IPS-NIHi11 (cell line): Measurements from ENCODE around the gene IFNL3.
"Not testable (repeated sequence)": the region's sequence is repeated elsewhere in the genome, so short reads cannot be mapped to it uniquely, and the experiment has no call there.

Experiments used
- DNase-seq: peaks from one replicate; pipeline ENCODE4 v3.0.0; 2012; ENCODE audit warnings: mixed read lengths, low spot score

Gene IFNL3

DNA sequence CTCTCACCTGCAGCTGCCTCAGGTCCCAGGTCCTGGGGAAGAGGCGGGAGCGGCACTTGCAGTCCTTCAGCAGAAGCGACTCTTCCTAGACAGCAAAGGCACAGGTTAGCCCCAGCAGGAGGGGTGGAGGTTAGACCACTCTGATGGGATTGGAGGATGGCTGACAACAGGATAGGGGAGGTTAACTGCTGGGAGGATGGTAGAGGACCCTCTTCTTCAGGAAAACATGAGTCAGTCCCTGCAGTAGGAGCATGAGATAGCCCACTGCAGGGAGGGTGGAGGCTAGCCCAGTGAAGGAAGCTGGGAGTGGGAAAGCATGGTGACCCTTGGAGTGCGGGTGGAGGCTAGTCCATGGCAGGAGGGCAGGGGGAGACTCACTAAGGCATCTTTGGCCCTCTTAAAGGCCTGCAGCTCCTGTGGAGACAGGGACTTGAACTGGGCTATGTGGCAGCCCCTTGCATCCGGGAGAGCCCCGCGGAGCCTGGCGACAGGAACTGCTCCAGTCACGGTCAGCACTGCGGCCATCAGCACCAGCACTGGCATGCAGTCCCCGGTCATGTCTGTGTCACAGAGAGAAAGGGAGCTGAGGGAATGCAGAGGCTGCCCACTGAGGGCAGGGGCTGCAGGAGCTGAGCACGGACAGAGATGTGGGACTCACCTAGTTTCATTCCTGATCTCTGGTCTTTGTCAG lies at the start of gene IFNL3:
Gene IFNL3 (minus strand): TSS at position 597 of the 691 bp plus-strand sequence. CDS start 39 bp downstream, at position 558.
- not testable (repeated sequence) for DNase-seq

DNA sequence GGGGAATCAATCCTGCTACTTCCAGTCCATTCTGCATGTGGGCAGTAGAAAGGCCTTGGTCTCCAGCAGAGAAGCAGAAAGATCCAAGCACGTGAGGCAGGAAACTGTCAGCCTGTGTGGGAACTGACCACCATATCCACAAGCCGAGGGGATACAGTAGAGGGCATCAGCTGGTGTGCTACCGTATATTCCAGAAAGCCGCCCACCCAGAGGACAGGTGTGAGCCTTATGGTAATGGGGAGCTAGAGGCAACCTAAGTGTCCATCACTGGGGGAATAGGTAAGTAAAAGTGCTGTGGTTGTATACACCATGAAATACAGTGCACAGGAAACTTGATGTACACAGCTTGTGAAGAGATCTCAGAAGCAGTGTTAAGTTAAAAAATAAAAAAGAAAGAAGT lies 48.6 kb upstream of the IFNL3 start:
- no peak for DNase-seq

DNA sequence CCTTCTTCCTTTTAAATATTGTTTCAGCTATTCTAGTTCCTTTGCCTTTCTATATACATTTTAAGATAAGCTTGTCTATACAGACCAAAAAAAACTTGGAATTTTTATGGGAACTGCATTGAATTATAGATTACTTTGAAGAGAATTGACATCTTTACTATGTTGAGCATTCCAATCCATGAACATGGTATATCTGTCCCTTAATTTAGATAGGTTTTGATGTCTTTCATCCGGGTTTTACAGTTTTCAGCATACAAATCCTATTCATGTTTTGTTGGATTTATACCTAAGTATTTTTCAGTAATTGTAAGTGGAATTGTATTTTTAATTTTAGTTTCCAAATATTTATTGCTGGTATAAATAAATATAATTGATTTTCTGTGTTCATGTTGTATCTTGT lies 39.2 kb upstream of the IFNL3 start:
- no peak for DNase-seq

DNA sequence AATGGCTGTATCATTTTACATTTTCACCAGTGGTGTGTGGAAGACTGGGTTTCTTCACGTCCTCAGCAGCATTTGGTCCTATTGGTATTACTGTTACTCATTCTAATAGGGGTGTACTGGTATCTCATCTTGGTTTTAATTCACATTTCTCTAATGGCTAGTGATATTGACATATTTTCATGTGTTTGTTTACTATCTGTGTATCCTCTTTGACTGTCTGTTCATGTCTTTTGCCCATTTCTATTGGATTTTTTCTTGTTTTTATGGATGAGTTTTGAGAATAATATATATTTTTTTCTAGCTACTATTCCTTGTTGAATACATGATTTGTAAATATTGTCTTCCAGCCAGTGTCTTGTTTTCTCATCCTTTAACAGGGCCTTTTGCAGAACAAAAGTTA lies 37.2 kb upstream of the IFNL3 start:
- no peak for DNase-seq

DNA sequence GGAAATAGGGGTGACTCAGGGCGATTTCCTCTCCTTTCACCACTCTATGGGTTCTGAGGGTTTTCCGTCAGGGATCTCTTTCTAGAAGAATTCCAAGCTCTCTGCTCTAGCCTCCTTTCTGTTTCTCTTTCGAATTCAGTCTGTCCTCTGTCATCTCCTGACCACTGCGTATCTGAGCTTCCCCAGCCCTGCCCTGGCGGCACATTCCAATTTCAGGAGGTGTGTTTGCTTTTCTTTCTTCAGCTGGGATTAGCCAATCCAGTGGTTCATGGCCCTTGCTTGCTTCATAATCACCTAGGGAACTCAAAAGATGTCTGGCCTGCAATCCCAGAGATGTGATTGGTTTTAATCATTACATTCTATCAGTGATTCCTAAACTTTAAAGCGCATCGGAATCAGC lies 32.8 kb upstream of the IFNL3 start:
- DNase-seq = no peak

DNA sequence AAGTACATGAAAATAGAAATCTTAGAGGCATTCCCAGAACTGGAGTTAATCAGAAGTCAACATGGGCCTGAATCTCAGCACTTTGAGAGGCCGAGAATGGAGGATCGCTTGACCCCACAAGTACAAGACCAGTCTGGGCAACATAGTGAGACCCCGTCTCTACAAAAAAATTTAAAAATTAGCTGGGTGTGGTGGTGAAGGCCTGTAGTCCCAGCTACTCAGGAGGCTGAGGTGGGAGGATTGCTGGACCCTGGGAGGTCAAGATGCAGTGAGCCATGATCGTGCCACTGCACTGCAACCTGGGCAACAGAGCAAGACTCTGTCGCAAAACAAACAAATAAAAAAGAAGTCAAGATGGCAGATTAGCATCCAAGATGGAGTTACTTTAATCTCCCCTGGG lies 31.9 kb upstream of the IFNL3 start:
- DNase-seq = no peak

DNA sequence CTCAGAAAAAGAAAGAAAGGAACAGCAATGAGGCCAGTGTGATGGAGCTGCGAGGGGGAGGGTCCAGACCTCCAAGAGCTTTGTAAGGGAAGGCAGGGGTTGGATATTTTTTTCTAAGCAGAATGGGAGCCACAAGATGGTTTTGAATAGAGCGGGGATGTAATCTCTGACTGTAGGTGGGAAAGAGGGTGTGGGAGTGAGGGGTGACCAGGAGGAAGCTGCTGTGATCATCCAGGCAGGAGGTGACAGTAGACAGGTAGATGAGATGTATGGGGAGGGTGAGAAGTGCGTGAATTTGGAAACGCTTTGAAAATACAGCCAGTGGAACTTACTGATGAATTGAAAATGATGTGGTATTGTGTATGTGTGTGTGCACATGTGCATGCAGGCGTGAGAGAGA lies 30.8 kb upstream of the IFNL3 start:
- DNase-seq = no peak

DNA sequence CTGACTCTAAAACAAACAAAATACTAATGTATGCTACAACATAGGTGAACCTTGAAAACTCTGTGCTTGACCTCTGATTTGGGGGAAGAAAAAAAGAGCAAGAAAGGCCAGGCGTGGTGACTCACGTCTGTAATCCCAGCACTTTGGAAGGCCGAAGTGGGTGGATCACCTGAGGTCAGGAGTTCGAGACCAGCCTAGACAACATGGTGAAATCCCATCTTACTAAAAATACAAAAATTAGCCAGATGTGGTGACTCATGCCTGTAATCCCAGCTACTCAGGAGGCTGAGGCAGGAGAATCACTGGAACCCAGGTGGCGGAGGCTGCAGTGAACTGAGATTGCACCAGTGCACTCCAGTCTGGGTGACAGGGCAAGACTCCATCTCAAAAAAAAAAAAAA lies 29.1 kb upstream of the IFNL3 start:
- not testable (repeated sequence) for DNase-seq

DNA sequence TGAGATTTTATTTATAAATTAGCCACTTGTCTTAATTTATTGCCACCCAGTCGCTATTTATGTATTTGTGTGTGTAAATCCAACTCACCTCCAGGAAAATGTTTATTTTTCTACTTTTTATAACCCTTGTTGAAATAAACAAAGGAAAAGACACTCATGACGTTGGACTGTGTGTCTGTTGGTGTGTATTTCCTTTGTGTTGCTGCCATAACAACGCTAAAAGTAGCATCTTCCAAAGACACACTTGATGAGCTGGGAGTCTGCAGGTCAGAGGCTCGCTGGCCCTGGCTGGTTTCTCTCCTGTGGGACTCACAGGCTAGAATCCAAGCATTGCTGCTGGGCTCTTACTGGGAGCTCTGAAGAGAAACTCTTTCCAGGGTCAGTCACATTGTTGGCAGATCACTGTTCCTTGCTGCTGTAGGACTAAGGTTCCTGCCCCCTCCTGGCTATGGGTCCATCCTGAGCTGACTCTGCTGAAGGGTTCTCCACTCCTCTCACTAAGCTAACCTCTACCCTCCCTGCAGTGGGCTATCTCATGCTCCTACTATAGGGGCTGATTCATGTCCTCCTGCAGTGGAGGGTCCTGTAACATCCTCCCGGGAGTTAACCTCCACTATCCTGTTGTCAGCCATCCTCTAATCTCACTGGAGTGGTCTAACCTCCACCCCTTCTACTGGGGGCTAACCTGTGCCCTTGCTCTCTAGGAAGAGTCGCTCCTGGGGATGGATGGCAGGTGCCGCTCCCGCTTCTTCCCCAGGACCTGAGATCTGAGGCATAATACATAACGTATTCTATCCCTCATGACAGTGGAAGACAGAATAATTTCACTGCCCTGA lies 25.4 kb upstream of the IFNL3 start:
- no peak for DNase-seq

DNA sequence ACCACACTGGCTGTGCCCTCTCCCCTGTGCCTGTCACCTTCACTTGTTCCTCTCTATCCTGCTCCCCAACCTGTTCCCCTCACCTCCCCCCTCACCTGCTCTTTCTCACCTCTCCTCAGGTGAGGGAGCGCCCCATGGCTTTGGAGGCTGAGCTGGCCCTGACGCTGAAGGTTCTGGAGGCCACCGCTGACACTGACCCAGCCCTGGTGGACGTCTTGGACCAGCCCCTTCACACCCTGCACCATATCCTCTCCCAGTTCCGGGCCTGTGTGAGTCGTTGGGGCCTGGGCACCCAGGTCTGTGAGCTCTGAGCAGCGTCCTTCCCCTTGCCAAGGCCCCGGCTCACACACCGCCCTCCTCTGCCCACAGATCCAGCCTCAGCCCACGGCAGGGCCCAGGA lies 24.6 kb upstream of the IFNL3 start:
- not testable (repeated sequence) for DNase-seq

DNA sequence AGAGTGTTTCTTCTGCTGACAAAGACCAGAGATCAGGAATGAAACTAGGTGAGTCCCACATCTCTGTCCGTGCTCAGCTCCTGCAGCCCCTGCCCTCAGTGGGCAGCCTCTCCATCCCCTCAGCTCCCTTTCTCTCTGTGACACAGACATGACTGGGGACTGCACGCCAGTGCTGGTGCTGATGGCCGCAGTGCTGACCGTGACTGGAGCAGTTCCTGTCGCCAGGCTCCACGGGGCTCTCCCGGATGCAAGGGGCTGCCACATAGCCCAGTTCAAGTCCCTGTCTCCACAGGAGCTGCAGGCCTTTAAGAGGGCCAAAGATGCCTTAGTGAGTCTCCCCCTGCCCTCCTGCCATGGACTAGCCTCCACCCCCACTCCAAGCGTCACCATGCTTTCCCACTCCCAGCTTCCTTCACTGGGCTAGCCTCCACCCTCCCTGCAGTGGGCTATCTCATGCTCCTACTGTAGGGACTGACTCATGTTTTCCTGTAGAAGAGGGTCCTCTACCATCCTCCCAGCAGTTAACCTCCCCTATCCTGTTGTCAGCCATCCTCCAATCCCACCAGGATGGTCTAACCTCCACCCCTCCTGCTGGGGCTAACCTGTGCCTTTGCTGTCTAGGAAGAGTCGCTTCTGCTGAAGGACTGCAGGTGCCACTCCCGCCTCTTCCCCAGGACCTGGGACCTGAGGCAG lies 23.9 kb upstream of the IFNL3 start:
- DNase-seq = not testable (repeated sequence)

DNA sequence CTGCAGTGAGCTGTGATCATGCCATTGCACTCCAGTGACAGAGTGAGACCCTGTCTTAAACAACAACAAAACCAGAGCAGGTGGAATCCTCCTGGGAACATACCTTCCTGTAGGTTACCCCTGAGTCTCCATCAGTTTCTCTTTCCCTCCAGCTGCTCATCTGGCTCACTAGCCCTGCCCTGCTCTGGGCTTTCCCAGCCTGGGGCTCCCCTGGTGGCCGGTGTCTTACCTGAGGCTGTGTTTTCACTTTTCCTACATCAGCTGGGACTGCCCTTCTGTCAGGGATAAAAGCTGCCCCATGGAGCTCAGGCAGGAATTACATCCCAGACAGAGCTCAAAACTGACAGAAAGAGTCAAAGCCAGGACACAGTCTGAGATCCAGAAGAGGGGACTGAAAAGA lies 23.3 kb upstream of the IFNL3 start, which contains the start of gene IFNL2:
Gene IFNL2 (plus strand): TSS at position 312 of the 400 bp plus-strand sequence. CDS start 173 bp downstream, outside the sequence.
- DNase-seq = not testable (repeated sequence)

DNA sequence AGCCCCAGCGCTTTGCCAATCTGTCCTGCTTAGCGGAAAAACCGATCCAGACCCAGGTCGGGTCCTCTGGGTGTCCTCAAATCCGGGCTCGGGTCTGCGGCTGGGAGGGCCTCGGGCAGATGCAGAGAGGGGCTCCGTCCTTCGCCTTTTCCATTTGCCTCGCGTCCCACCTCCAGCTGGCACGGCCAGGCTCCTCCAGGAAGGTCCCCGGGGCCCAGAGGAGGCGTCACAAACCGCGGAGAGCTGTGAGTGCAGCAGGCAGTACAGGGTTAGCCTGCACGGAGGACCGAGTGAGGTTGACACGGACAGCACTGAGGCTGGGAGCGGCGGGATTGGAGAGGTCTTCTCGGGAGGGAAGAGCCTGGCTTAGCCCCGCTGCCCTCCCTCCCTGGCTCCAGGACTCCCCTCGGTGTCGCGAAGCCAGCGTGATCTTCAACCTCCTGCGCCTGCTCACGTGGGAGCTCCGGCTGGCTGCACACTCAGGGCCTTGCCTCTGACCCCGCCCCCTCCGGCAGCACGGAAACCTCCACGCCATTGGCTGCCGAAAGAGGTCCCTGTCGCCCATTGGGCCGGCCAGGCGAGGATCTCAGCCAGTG lies 20.6 kb upstream of the IFNL3 start:
- peak; percentile 79 for DNase-seq

DNA sequence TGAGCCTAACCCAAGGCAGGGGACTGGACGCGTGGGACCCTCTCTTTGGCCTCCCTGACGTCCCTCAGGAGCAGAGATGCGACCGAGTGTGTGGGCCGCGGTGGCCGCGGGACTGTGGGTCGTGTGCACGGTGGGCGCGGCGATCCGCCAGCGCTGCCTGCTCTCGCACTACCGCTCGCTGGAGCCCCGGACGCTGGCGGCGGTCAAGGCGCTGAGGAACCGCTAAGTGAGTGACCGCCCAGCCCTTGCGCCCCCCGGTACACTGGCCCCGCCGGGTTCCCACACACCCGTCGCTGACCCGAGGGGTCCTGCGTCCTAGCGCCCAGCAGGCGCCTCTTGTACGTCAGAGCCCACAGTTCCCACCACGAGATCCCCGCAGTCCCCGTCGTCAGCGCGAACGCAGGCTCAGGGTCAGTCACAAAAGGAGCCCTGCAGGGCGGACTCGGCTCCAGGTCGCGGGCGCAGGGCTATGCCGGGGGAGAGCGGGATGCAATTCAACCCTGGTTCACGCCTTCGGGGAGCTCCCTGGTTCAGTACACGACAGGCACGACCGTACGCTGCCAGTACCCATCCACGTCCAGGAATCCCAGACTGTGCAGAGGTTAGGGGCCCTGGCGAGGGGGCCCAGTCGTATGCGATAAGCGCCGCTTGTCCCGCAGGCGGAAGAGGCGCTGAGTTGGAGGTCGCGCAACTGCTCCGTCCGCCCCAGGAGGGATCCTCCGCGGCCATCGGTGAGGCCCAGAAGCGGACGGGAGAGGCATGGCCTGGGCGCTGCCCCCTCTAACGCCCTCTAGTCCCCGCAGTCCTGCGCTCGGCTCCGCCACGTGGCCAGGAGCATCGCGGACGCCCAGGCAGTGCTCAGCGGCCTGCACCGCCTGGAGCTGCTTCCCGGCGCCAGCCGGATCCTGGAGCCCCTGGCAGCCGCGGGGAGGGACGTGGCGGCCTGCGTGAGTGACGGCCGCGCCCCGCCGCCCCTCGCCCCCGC lies 19.8 kb upstream of the IFNL3 start:
- peak; percentile 67 for DNase-seq

DNA sequence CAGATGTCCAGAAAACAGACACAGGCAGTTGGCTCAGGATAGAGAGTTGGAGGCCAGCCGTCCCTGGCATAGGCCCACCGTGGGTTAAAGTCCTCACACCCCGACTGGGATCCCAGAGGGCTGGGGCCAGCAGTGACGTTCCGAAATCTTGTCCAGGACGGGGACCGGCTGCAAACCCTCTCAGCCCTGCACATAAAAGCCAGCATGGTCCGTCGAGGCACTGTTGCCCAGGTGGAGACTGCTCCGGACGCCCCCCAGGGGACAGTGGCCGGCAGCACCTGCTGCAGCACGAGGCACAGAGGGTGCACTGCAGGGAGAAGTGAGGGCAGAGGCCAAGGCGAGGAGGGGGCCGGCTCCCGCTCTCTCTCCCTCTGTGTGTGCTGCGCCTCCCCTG lies 19.1 kb upstream of the IFNL3 start:
- peak; percentile 38 for DNase-seq

DNA sequence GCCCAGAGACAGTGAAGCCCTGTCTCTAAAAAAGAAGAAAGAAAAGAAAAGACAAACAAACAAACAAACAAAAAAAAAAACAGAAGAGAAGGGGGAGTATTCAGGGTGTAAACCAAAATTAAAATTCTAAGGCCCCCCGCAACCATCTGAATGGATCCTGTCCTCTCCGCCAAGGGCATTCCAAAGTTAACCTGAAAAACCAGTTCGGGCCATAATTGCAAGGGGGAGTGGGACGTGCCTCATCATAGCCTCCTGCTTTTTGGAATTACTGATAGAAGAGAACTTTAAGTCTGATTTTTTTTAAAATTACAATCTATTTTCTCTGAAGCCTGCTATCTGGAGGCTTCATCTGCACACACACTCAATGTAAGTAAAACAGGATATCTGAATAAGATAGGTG lies 17.7 kb upstream of the IFNL3 start:
- DNase-seq = no peak

DNA sequence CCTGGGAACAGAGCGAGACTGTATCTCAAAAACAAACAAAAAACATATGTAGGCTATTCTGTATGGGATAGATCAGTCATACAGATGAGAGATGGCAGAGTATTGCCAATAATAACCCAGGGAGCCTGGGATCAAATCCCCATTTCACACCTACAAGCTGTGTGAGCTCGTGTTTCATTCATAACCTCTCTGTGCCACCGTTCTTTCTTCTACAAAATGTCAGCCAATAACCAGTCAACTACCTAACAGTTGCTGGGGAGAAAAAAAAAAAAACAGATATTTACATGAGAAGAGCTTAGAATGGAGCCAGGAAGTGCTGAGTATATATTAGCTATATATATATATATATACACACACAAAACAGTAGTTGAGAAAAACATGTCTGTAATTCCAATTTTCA lies 16.9 kb upstream of the IFNL3 start:
- DNase-seq = no peak

DNA sequence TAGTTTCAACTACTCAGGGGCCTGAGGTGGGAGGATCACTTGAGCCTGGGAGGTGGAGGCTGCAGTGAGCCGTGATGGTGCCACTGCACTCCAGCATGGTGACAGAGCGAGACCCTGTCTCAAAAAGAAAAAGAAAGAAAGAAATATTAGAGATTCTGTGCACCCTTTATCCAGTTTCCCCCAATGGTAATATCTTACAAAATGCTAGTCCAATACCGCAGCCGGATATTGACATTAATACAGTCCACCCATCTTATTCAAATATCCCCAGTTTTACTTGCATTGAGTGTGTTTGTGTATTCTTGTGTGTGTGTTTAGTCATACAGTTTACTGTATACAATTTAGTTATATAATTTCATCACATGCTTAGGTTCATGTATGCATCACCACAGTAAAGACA lies 12.4 kb upstream of the IFNL3 start:
- DNase-seq = no peak

DNA sequence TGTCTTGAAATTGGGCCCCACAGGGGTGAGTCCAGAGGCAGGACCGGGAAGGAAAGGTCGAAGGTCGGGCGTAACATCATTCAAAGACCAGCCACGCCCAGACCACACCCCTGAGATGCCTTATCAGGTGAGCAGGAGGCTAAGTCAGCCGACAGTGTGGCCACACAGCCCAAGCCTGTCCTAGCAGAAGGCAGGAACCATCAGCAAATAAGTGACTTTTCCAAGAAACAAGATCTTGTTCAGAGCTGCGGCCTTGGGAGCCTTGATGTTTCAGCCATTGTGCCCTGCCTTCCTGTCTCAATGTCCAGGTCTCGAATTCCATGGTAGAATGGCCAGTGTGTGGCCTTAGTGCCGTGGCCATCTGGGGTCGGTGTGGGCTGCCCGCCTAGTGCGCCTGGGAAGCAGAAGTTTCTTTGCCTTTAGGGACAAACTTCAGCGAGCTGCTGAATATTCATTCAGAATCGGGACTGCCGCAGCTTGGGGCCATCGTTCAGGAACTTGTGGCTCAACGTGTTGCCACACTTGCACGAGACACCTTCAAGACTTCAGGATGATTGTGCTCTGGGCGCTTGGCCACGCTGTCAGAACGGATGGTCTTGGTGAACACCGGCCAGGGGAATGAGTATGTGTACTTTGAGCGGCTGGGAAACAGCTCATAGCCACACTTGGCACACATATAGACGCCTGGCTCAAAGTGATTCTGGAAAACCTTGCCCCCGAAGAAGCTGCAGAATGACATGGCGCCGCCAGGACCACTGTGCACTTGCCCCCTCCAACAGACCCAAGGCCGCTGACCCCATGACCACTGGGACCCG lies 9.9 kb upstream of the IFNL3 start:
- DNase-seq = no peak
